Measurements from ENCODE around the gene CCNI2.
"Not testable (repeated sequence)": the region's sequence is repeated elsewhere in the genome, so short reads cannot be mapped to it uniquely, and the experiment has no call there.

Gene CCNI2

GRCh38 chr5:132785365-132785764, 38.1 kb downstream of the CCNI2 start:
- no peak for DNase-seq

- no peak for DNase-seq
Measured at GRCh38 chr5:132785864-132786263, 38.6 kb downstream of the CCNI2 start.

DNA sequence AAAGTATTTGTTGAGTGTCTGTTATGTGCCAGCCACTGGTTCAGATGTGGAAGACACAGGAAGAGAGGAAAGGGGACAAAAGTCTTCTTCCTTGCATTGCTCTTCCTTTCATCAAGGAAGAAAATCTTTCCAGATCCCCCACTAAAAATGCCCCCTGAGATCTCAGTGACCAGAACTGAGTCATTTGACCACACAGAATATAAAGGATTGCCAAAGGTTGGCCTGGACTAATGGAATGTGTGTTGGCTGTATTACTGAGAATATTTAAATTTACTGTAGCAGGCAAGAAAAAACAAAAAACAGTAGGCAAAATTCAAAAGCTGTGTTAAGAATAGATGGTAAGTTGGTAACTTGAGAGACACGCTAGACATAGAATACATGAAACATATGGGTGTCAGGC, 39.9 kb downstream of the CCNI2 start:
- DNase-seq = no peak

- DNase-seq = no peak
Measured at GRCh38 chr5:132788508-132788907, 41.3 kb downstream of the CCNI2 start.

DNA sequence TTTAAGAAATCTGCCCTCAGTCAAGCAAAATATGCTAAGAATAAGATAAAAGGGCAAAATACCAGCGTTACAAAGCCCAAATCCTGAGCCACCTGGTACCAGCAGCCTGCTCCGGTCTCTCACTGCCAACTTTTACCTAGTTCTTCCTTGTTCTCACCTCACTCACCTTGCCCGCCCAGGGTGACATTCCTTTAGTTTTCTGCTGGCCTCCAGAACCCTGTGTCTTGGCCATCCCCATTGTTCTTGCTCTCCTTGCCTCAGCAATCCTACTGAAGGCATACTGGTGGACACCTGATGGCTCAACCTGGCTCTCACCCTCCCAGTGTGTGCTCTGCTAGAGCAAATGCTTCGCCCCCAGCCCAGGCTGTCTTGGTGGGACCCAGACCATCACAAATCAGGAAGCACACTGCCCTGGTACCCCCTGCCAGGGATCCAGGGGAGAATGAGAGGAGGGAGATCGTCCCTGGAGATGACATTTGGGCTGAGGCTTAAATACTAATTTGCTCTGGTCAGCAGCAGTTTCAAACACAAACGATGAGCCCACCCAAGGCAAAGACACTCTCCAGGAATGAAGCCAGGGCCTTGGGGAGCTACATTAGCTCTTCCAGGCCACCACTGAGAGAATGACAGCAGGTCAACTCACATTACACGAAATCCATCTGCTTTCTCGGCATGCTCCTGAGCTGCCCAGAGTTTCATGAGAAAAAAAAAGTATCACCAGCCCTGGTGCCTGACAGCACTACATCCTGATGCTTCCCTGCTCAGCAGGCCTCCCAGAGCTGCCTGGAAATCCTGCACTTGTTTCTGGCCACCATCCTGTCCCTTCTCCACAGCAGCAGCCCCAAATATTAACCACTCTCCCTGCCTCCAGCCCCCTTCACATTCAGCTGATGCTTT, 42.0 kb downstream of the CCNI2 start:
- DNase-seq = no peak

- DNase-seq = no peak
Measured at GRCh38 chr5:132790201-132790865, 43.1 kb downstream of the CCNI2 start.

GRCh38 chr5:132791026-132791425, 43.8 kb downstream of the CCNI2 start:
- no peak for DNase-seq

DNA sequence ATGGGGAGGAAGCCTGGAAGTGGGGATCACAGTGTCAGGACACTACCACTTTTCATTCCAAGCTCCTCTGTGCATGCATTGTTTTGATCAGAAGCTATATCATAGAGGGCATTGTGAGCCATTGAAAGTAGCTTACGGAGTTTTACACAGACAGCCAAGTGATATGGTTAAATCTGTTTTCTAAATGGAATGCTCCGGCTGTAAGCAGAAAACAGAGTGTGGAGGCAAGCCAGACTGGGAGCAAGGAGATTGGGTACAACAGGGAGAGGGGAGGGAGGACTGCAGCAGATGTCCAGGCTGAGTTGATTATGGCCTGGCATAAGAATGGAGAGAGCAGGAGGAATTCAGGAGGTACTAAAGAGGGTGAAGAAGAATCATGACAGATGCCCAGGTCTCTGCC, 50.4 kb downstream of the CCNI2 start:
- DNase-seq = no peak

DNA sequence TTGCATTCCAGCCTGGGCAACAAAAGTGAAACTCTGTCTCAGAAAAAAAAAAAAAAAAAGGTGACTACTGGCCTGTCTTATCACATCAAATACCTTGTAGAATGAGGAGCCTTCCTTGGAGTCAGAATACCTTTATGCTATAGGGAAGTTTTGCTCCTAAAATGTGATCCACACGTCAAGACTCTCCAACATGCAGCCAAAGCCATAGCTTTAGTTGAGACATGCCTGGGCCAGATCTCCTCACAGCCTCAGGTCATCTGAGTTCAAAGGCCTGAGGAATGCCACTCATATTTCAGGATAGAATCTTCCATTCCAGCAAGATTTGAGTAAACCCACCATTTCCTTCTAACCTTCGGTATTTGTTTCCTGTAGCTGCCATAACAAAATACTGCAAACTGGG, 52.2 kb downstream of the CCNI2 start:
- DNase-seq = no peak

DNA sequence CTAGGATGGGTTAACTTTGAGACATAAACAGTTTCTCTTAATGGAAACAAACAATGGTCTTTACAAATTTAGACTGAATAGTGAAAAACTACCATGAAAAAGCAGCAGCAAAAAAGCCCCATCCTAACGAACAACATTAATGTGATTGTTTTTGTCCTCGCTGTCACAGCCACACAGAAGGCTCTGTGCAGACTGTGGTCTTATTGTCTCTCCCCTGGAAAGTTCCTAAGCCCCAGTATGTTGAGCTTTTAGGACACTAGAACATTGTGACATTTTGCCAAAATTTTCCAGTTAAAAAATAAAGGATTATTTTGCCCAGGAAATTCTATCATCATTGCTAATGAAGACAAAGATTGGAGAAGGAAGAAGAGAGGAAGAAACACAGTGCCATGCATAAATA, 53.3 kb downstream of the CCNI2 start:
- DNase-seq = no peak

DNA sequence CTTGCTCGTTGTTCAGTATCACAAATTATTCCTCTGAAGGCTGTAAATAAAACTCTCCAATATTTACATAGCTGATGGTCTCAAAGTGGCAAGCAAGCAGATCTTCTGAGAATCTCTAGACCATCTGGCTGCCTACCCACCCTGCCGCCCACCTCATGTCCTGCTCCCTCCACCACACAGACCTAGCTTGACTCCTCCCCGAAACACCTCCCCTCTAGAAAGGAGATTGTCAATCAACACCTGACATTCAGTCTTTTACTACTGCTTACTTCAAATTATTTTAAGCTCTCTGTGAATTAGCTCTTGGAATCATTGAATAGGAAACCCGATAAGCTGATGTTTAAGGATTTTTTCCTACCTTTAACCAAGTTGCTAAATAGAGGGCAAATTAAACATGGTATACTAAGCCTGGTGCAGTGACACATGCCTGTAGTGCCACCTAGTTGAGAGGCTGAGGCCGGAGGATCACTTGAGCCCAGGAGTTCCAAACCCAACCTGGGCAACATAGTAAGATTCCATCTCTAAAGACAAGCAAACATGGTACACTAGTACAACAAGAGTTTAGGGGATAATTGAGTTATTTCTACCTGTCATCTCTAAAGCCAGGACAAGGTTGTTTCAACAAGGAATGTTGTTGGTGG, 54.9 kb downstream of the CCNI2 start:
- DNase-seq = no peak

GRCh38 chr5:132802685-132803066, 55.5 kb downstream of the CCNI2 start:
- not testable (repeated sequence) for DNase-seq

Data from CD4-positive, alpha-beta T cell treated with Interleukin-1 beta for 1 hour (primary cell).